ENCODE data around the gene RBM38. TPM values are rescaled to one million over a fixed set of nuclear protein-coding genes. Genes with fewer than 3 reads are reported as not detected.

Gene RBM38
- total RNA-seq, 2 experiments from 2014 or later = 73.4 to 77.3 TPM

Other genes starting within 250 kb of the RBM38 start
- not detected for gene BMP7, start 124.8 kb upstream of the RBM38 start, total RNA-seq
- gene SPO11, start 61.6 kb upstream of the RBM38 start, total RNA-seq = not detected
- 10 to 100 TPM; 33.7 to 38.2 TPM for gene RAE1, start 40.1 kb upstream of the RBM38 start, total RNA-seq
- gene CTCFL, start 133.7 kb downstream of the RBM38 start, total RNA-seq = not detected
- gene PCK1, start 169.7 kb downstream of the RBM38 start, total RNA-seq = not detected
- gene ZBP1, start 229.0 kb downstream of the RBM38 start, total RNA-seq = 1 to 10 TPM in 1 of 2 experiments, under 1 TPM in 1; 0.73 to 1.1 TPM